Hepatocyte (in vitro differentiated cells): Measurements from ENCODE around the gene DOC2B. TPM values are rescaled to one million over a fixed set of nuclear protein-coding genes. Genes with fewer than 3 reads are reported as not detected.
"Not testable (repeated sequence)": the region's sequence is repeated elsewhere in the genome, so short reads cannot be mapped to it uniquely, and the experiment has no call there.

Experiments
- DNase-seq: peaks from one replicate; pipeline ENCODE4 v3.0.0-alpha.2; 2016; ENCODE audit warnings: low spot score
- H2AFZ ChIP-seq: fragments of 200-600 bp; sonication (generic); 2 replicates; pipeline ENCODE4 v1.6.0; 2016; ENCODE audit warnings: antibody characterized with exemption, mild to moderate bottlenecking
- H3K27ac ChIP-seq: fragments of 200-600 bp; sonication (generic); 2 replicates; pipeline ENCODE4 v1.5.1; 2016; ENCODE audit warnings: mild to moderate bottlenecking
- H3K27me3 ChIP-seq: fragments of 200-600 bp; sonication (generic); 2 replicates; pipeline ENCODE4 v1.6.1; 2016
- H3K36me3 ChIP-seq: fragments of 200-600 bp; sonication (generic); replicated peaks from 2 replicates; pipeline ENCODE4 v1.5.1; 2016; ENCODE audit warnings: low read depth; ENCODE audit not compliant: insufficient read depth
- H3K4me1 ChIP-seq: fragments of 200-600 bp; sonication (generic); 2 replicates; pipeline ENCODE4 v1.5.1; 2016; ENCODE audit warnings: mild to moderate bottlenecking, moderate library complexity; ENCODE audit not compliant: insufficient read depth
- H3K4me2 ChIP-seq: fragments of 200-600 bp; sonication (generic); 2 replicates; pipeline ENCODE4 v1.6.0; 2016
- H3K4me3 ChIP-seq: fragments of 200-600 bp; sonication (generic); 2 replicates; pipeline ENCODE4 v1.5.1; 2016; ENCODE audit warnings: mild to moderate bottlenecking
- H3K79me2 ChIP-seq: fragments of 200-600 bp; sonication (generic); 2 replicates; pipeline ENCODE4 v1.6.0; 2017; ENCODE audit warnings: mild to moderate bottlenecking
- H3K9me2 ChIP-seq: fragments of 200-600 bp; sonication (generic); replicated peaks from 2 replicates; pipeline ENCODE4 v1.6.0; 2017; ENCODE audit warnings: mild to moderate bottlenecking; ENCODE audit not compliant: insufficient read depth
- H3K9me3 ChIP-seq: fragments of 200-600 bp; sonication (generic); 2 replicates; pipeline ENCODE4 v1.5.1; 2016; ENCODE audit warnings: low read depth, mild to moderate bottlenecking
- H4K20me1 ChIP-seq: fragments of 200-600 bp; sonication (generic); 2 replicates; pipeline ENCODE4 v1.6.0; 2016; ENCODE audit warnings: mild to moderate bottlenecking; ENCODE audit not compliant: insufficient read depth, poor library complexity, severe bottlenecking
- CTCF ChIP-seq: fragments of 200-600 bp; sonication (generic); IDR thresholded peaks from 2 replicates; pipeline ENCODE4 v1.5.1; 2016; ENCODE audit warnings: antibody characterized with exemption, mild to moderate bottlenecking; ENCODE audit not compliant: poor library complexity
- EZH2 ChIP-seq: fragments of 200-600 bp; sonication (generic); IDR thresholded peaks from 2 replicates; pipeline ENCODE4 v1.6.1; 2016; ENCODE audit warnings: antibody characterized with exemption, mild to moderate bottlenecking, borderline replicate concordance
- EZH2phosphoT487 ChIP-seq: fragments of 200-600 bp; sonication (generic); IDR thresholded peaks from one replicate; pipeline ENCODE4 v1.6.1; 2018; ENCODE audit warnings: antibody characterized with exemption, mild to moderate bottlenecking, low read depth, moderate library complexity; ENCODE audit not compliant: unreplicated experiment, severe bottlenecking
- WGBS: methylation state at CpG from one replicate; pipeline ENCODE4 v1.1.6; 2016; ENCODE audit warnings: low lambda C conversion rate; ENCODE audit errors: missing lambda C conversion rate; 5-methylcytosine and 5-hydroxymethylcytosine counted together
- polyA plus RNA-seq: library from polyadenylated mRNA; unstranded; fragments of >200 nt; fragmentation: Nextera tagmentation; extraction: Ambion mirVana; gene quantifications from 2 replicates; pipeline ENCODE4 v1.2.1, GENCODE V29; 2016
- total RNA-seq: library from RNA; depleted of rRNA; stranded (reverse); fragments of >200 nt; gene quantifications from 2 replicates; pipeline ENCODE4 v1.2.3, GENCODE V29; 2014

Gene DOC2B
- total and polyA plus RNA-seq, 2 experiments from 2014 or later = 0.59 to 1.6 TPM

- DNase-seq = no peak
- no peak for TF ChIP-seq EZH2phosphoT487
- no peak for TF ChIP-seq CTCF
- TF ChIP-seq EZH2 = no peak
- no peaks in the 10 kb centered on the region for H3K9me3 ChIP-seq
- no peaks in the 10 kb centered on the region for H3K9me2 ChIP-seq
- H3K36me3 ChIP-seq = no peaks in the 10 kb centered on the region
- H3K4me2 ChIP-seq = no peak overlapping the region
- H3K4me3 ChIP-seq = no peak overlapping the region
- no peaks in the 10 kb centered on the region for H3K79me2 ChIP-seq
- peaks cover 8% of the 10 kb centered on the region for H3K27me3 ChIP-seq
- H2AFZ ChIP-seq = no peak overlapping the region
- no peak overlapping the region for H3K27ac ChIP-seq
- no peaks in the 10 kb centered on the region for H4K20me1 ChIP-seq
- 81% methylated on average over 9 of the region's 10 CpGs for WGBS
- peaks cover 13% of the 10 kb centered on the region for H3K4me1 ChIP-seq
These were observed 19.1 kb upstream of the DOC2B start for GRCh38 chr17:200586-200985.

- Histone ChIP-seq H3K9me3 (no peaks in the 10 kb centered on the region), H2AFZ (no peak overlapping the region), H3K4me1 (peaks cover 17% of the 10 kb centered on the region), H3K27me3 (peaks cover 8% of the 10 kb centered on the region), H3K9me2 (no peaks in the 10 kb centered on the region), H3K79me2 (no peaks in the 10 kb centered on the region), H3K36me3 (no peaks in the 10 kb centered on the region), H3K27ac (no peak overlapping the region), H4K20me1 (no peaks in the 10 kb centered on the region), H3K4me3 (no peak overlapping the region), H3K4me2 (no peak overlapping the region)
- DNase-seq = no peak
- 57% methylated on average over 14 of the region's 14 CpGs for WGBS
- TF ChIP-seq EZH2 (no peak), CTCF (no peak), EZH2phosphoT487 (no peak)
These were observed 18.5 kb upstream of the DOC2B start for GRCh38 chr17:199806-200545.

DNA sequence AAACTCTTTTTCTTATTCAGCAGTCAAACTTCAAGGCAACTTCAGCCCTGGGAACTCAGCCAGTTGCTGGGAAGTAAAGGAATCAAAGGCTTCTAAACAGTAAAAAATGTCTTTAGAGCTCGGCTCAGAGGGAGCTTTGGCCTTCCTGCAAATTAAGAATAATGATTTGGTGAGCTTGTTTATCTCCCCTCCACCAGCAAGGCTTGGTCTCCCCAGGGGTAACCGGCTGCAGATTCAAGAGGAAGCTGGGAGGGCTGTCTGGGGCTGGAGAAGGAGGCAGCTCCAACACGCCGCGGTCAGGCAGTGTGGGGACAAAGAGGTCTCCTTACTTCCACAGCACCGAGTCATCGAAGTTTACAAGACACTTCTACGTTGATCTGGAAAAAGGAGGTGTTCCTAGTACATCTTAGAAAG lies 17.7 kb upstream of the DOC2B start:
- Histone ChIP-seq H3K36me3 (no peaks in the 10 kb centered on the region), H3K27me3 (peaks cover 8% of the 10 kb centered on the region), H2AFZ (no peak overlapping the region), H3K4me1 (peaks cover 23% of the 10 kb centered on the region), H3K9me2 (no peaks in the 10 kb centered on the region), H4K20me1 (no peaks in the 10 kb centered on the region), H3K27ac (peak overlapping the region; percentile 50), H3K4me2 (no peak overlapping the region), H3K9me3 (no peaks in the 10 kb centered on the region), H3K4me3 (no peak overlapping the region), H3K79me2 (no peaks in the 10 kb centered on the region)
- TF ChIP-seq EZH2phosphoT487 (no peak), CTCF (no peak), EZH2 (no peak)
- 33% methylated on average over 8 of the region's 8 CpGs for WGBS
- DNase-seq = peak; percentile 27

DNA sequence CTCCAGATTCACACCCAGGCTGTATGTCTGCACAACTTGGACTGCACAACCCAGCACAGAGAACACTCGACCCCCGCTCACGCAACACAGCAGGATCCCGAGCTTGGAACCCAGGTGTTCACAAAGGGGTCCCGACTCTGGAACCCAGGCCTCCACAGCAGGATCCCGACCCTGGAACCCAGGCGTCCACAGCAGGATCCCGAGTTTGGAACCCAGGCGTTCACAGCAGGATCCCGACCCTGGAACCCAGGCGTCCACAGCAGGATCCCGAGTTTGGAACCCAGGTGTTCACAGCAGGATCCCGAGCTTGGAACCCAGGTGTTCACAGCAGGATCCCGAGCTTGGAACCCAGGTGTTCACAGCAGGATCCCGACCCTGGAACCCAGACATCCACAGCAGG lies 16.8 kb upstream of the DOC2B start:
- 96% methylated on average over 15 of the region's 15 CpGs for WGBS
- not testable (repeated sequence) for H3K27ac ChIP-seq, H3K27me3 ChIP-seq, H3K9me3 ChIP-seq, H3K4me2 ChIP-seq, H2AFZ ChIP-seq, H3K4me3 ChIP-seq, DNase-seq, H3K36me3 ChIP-seq, H4K20me1 ChIP-seq, H3K9me2 ChIP-seq, H3K79me2 ChIP-seq
- peaks cover 32% of the 10 kb centered on the region for H3K4me1 ChIP-seq
